Esophagus squamous epithelium (tissue), 5 donors: ENCODE measurements around the gene SYS1. TPM values are rescaled to one million over a fixed set of nuclear protein-coding genes. Genes with fewer than 3 reads are reported as not detected.

Experiments used
- DNase-seq: peaks from one replicate; lab custom pipeline; 2025; lab: John Stamatoyannopoulos, UW
- H3K27ac ChIP-seq, 4 donors: fragments of 200-600 bp; sonication (generic); one replicate each; pipeline ENCODE4 v1.5.1; 2016 to 2019; ENCODE audit warnings: mild to moderate bottlenecking in 1 of 4
- H3K27me3 ChIP-seq, 4 donors: fragments of 200-600 bp; sonication (generic); 1 replicate in 3 of 4; 2 replicates in 1 of 4; pipeline versions ENCODE4 v1.5.1 to v1.6.0; 2017 to 2021; ENCODE audit warnings: antibody characterized with exemption in 1 of 4
- H3K36me3 ChIP-seq, 3 donors: fragments of 200-600 bp; sonication (generic); one replicate each; pipeline ENCODE4 v1.5.1; 2016 to 2019
- H3K4me1 ChIP-seq, 3 donors: fragments of 200-600 bp; sonication (generic); one replicate each; pipeline ENCODE4 v1.5.1; 2017 to 2019
- H3K4me3 ChIP-seq, 4 donors: fragments of 200-600 bp; sonication (generic); 1 replicate in 3 of 4; 2 replicates in 1 of 4; pipeline ENCODE4 v1.5.1; 2016 to 2019; ENCODE audit warnings: mild to moderate bottlenecking in 2 of 4, moderate library complexity in 1 of 4
- H3K9me3 ChIP-seq, 3 donors: fragments of 200-600 bp; sonication (generic); one replicate each; pipeline ENCODE4 v1.5.1; 2016 to 2019
- CTCF ChIP-seq, 6 experiments: fragments of 450-650 bp in 4 of 6; fragments of 200-600 bp in 2 of 6; sonication (generic) in 2 of 6; IDR thresholded peaks; one replicate each; pipeline ENCODE4 v1.5.1; 2016 to 2019; ENCODE audit warnings: antibody characterized with exemption in 6 of 6, mild to moderate bottlenecking in 4 of 6, moderate library complexity in 4 of 6
- POLR2A ChIP-seq, 4 donors: fragments of 450-650 bp; IDR thresholded peaks; one replicate each; pipeline ENCODE4 v1.6.1; 2017; ENCODE audit warnings: antibody characterized with exemption in 4 of 4, mild to moderate bottlenecking in 4 of 4, moderate library complexity in 3 of 4
- WGBS, 2 donors: methylation state at CpG; one replicate each; pipeline ENCODE4 v1.1.5; 2018; 5-methylcytosine and 5-hydroxymethylcytosine counted together
- intact Hi-C: fragments of 100-400 bp; cut with DNase I; formaldehyde crosslinking; loops from one replicate; pipeline ENCODE4 v1.15.0; 2022
- total RNA-seq, 4 donors: library from RNA; depleted of rRNA; stranded (reverse); fragments of >200 nt; gene quantifications; one replicate each; pipeline ENCODE4 v1.1.0, GENCODE V29; 2016
- donor health status: DM: yes; HTN: yes; CAD: no.

Gene SYS1
- total RNA-seq, 4 donors from 2014 or later: 22.3 to 32.4 (median 27.0) TPM

GRCh38 chr20:45410887-45411286 is 47.9 kb downstream of the SYS1 start:
- Histone ChIP-seq H3K4me3 (no peak overlapping the region), H3K4me1 (peaks cover under 1 to 32% (median 8%) of the 10 kb centered on the region in 3 donors), H3K36me3 (peaks cover 0 to 45% (median 5%) of the 10 kb centered on the region in 3 donors), H3K27me3 (no peaks in the 10 kb centered on the region), H3K9me3 (no peaks in the 10 kb centered on the region), H3K27ac (no peak overlapping the region)
- no peak for TF ChIP-seq CTCF (IDR thresholded peaks at IDR 0.05)
- DNase-seq: no peak
- 74 to 87% methylated on average over 8 of the region's 8 CpGs for WGBS, 2 donors
- intact Hi-C loops: no loop called here

DNA sequence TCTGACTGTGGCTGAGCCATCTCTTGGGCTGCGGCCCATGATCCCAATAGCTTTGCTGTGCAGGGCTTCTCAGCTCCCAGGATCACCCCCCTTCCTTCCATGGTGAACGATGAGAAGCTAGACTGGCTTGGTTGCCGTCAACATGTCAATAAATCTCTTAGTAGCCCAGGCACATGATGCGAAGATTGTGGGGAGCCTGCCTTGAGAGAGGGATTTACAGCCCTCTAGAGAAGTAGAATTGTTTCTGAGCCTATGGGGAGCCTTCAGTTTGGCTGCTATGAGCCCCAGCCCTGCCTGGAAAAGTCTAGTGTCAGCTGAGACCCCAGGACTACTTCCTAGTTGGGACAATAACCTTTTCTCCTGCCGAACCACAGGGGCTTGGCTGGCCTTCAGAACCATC is 49.7 kb downstream of the SYS1 start:
- Histone ChIP-seq H3K36me3 (peaks cover 0 to 45% (median 5%) of the 10 kb centered on the region in 3 donors), H3K27ac (no peak overlapping the region), H3K4me1 (peaks cover 14 to 34% (median 18%) of the 10 kb centered on the region in 3 donors), H3K4me3 (no peak overlapping the region), H3K27me3 (no peaks in the 10 kb centered on the region), H3K9me3 (no peaks in the 10 kb centered on the region)
- TF ChIP-seq CTCF (IDR thresholded peaks at IDR 0.05) (no peak), POLR2A (IDR thresholded peaks at IDR 0.05) (no peak)
- intact Hi-C loops: no loop called here
- 75 to 87% methylated on average over 4 of the region's 5 CpGs for WGBS, 2 donors
- DNase-seq: no peak

DNA sequence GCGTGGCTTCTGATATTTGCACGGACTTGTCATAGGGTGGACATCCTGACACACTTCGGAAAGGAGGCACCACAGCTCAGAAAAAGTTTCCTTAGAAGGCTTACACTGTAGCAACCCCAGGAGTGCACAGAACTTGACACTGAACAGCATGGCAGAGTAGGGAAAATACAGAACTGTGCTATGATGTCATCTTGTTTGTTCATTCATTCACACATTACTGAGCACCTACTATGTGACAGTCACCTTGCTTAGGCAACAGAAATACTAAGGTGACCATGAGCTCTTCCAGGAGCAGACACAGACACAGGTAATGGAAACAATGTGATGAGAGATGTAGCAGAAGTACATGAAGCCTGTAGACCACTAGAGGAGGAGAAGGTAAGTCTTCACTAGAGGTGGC is 50.5 kb downstream of the SYS1 start:
- no peak overlapping the region for H3K4me3 ChIP-seq
- 60 to 79% methylated on average over 3 of the region's 3 CpGs for WGBS, 2 donors
- peaks cover 0 to 46% (median 5%) of the 10 kb centered on the region in 3 donors for H3K36me3 ChIP-seq
- TF ChIP-seq POLR2A (IDR thresholded peaks at IDR 0.05): no peak
- no peak for TF ChIP-seq CTCF (IDR thresholded peaks at IDR 0.05)
- H3K4me1 ChIP-seq: peaks cover 14 to 34% (median 16%) of the 10 kb centered on the region in 3 donors
- intact Hi-C loops: no loop called here
- no peaks in the 10 kb centered on the region for H3K27me3 ChIP-seq
- DNase-seq: no peak
- no peak overlapping the region for H3K27ac ChIP-seq
- H3K9me3 ChIP-seq: no peaks in the 10 kb centered on the region

DNA sequence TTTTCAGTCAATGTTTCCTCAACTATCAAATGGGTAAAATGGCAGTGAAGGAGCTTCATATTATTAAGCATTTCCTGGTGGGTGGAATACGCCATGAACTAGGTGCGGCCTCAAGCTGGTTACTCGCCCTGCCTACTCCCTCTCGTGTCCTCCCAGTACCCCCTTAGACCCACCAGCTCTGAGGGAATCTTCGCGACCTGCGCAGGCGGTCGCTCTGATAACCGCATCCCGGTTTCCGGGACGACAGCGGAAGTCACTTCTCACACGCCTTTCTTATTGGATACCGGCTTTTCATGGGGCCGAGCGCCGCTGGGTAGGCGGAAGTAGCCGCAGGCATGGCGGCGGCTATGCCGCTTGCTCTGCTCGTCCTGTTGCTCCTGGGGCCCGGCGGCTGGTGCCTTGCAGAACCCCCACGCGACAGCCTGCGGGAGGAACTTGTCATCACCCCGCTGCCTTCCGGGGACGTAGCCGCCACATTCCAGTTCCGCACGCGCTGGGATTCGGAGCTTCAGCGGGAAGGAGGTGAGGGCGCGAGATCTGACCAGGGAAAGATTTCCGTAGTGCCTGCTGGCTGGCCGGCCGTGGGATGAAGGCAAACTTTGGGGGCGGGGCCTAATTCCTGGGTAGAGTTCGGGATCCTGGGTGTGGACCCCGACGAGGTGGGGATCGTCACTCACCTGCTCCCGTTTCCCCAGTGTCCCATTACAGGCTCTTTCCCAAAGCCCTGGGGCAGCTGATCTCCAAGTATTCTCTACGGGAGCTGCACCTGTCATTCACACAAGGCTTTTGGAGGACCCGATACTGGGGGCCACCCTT is 53.1 kb downstream of the SYS1 start, which contains the start of gene PIGT:
TSS of gene PIGT (plus strand) at position 320 of the 816 bp plus-strand sequence. CDS start at position 336, 16 bp downstream.
- H3K27ac ChIP-seq: peak within 1 kb of the TSS; percentile 80 to 90 (median 86)
- intact Hi-C loops: no loop called here
- 0 to 1% methylated on average over 10 to 11 of the region's 52 CpGs for WGBS, 2 donors
- peaks cover 23 to 49% (median 23%) of the 10 kb centered on the region in 3 donors for H3K4me1 ChIP-seq
- DNase-seq: peak; percentile 32
- no peaks in the 10 kb centered on the region for H3K27me3 ChIP-seq
- no peak for TF ChIP-seq CTCF (IDR thresholded peaks at IDR 0.05)
- TF ChIP-seq POLR2A (IDR thresholded peaks at IDR 0.05): peak in 2 of 4 donors; percentile 84 to 86
- peaks cover under 1 to 47% (median 9%) of the 10 kb centered on the region in 3 donors for H3K36me3 ChIP-seq
- peak within 1 kb of the TSS; percentile 70 to 98 (median 86) for H3K4me3 ChIP-seq
- H3K9me3 ChIP-seq: no peaks in the 10 kb centered on the region

DNA sequence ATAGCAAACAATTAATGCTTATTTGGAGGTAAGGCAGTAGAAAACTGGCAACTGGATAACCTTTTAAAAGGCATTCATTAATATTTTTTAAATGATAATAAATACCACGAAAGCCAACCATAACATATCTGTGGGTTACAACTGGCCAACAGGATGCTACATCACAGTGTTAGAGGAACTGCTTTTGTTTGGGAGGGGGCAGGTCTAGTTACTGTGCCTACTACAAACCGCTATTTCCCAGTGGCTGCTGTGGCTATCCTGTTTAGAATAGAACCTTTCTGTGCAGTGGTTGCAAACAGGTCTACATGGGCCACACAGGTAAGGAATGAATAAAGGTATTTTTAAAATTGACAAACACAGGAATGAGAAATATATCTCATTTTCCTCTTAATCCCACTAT is 54.0 kb downstream of the SYS1 start:
- Histone ChIP-seq H3K4me1 (peaks cover 23 to 49% (median 23%) of the 10 kb centered on the region in 3 donors), H3K36me3 (peaks cover 7 to 47% (median 18%) of the 10 kb centered on the region in 3 donors), H3K27ac (peak overlapping the region in 3 of 4 donors; percentile 86 to 90 (median 87)), H3K27me3 (no peaks in the 10 kb centered on the region), H3K9me3 (no peaks in the 10 kb centered on the region), H3K4me3 (peak overlapping the region; percentile 70 to 98 (median 86))
- intact Hi-C loops: no loop called here
- no peak for DNase-seq
- TF ChIP-seq POLR2A (IDR thresholded peaks at IDR 0.05): no peak
- TF ChIP-seq CTCF (IDR thresholded peaks at IDR 0.05): no peak
- 60 to 66% methylated on average over 2 of the region's 2 CpGs for WGBS, 2 donors
